CD4-positive, alpha-beta T cell (primary cell): Measurements from ENCODE around the gene ARHGEF28. TPM values are rescaled to one million over a fixed set of nuclear protein-coding genes. Genes with fewer than 3 reads are reported as not detected.

Experiments
- ATAC-seq: fragments of 200-7000 bp; cut with Tn5 transposase; one replicate; pipeline ENCODE4 v1.10.0; 2022; ENCODE audit warnings: mild to moderate bottlenecking; ENCODE audit not compliant: poor library complexity
- CTCF ChIA-PET: fragments of 350-600 bp; sonication (Branson Sonifier 250); formaldehyde crosslinking; loops from one replicate; lab custom pipeline; 2021; ENCODE audit warnings: antibody characterized with exemption, inconsistent platforms; lab: Charles Lee
- POLR2A ChIA-PET: fragments of 350-600 bp; sonication (Branson Sonifier 250); formaldehyde crosslinking; loops from one replicate; lab custom pipeline; 2021; ENCODE audit warnings: antibody characterized with exemption, inconsistent platforms; lab: Charles Lee
- DNase-seq, 14 experiments: peaks; one replicate each; pipeline ENCODE4 v3.0.0-alpha.2; 2013 to 2020; ENCODE audit warnings: mixed read lengths in 2 of 14
- H3K27ac ChIP-seq, 2 donors: one replicate each; pipeline versions ENCODE4 v1.5.1 to v1.7.0; 2013; ENCODE audit warnings: low read length in 2 of 2, low read depth in 1 of 2, mild to moderate bottlenecking in 1 of 2
- H3K27me3 ChIP-seq, 2 experiments: 1 replicate in 1 of 2; 2 replicates in 1 of 2; pipeline versions ENCODE4 v1.6.1 to v1.7.0; 2013; ENCODE audit warnings: low read length in 2 of 2, control low read depth in 1 of 2, mild to moderate bottlenecking in 1 of 2, moderate library complexity in 1 of 2; ENCODE audit not compliant: insufficient read depth in 2 of 2, control insufficient read depth in 1 of 2
- H3K36me3 ChIP-seq: one replicate; pipeline ENCODE4 v1.6.1; 2013; ENCODE audit warnings: low read length, control low read depth; ENCODE audit not compliant: insufficient read depth
- H3K4me1 ChIP-seq: one replicate; pipeline ENCODE4 v1.6.1; 2013; ENCODE audit warnings: low read length, control low read depth; ENCODE audit not compliant: insufficient read depth
- H3K4me3 ChIP-seq: one replicate; pipeline ENCODE4 v1.5.1; 2013; ENCODE audit warnings: mild to moderate bottlenecking, low read length, moderate library complexity
- H3K9me3 ChIP-seq, 2 experiments: 1 replicate in 1 of 2; 2 replicates in 1 of 2; pipeline versions ENCODE4 v1.6.1 to v1.7.0; 2013; ENCODE audit warnings: low read length in 2 of 2, mild to moderate bottlenecking in 2 of 2, control low read depth in 1 of 2, moderate library complexity in 1 of 2; ENCODE audit not compliant: control insufficient read depth in 1 of 2, insufficient read depth in 1 of 2
- H3K27ac Mint-ChIP-seq: one replicate; pipeline ENCODE4 v1.8.0; 2020; ENCODE audit warnings: mixed read lengths
- H3K27me3 Mint-ChIP-seq: one replicate; pipeline ENCODE4 v1.8.0; 2021; ENCODE audit warnings: mixed read lengths
- H3K36me3 Mint-ChIP-seq: one replicate; pipeline ENCODE4 v1.8.0; 2021; ENCODE audit warnings: low read depth, mixed read lengths
- H3K4me1 Mint-ChIP-seq: one replicate; pipeline ENCODE4 v1.8.0; 2021; ENCODE audit warnings: low read depth, mixed read lengths
- H3K4me3 Mint-ChIP-seq: one replicate; pipeline ENCODE4 v1.8.0; 2020; ENCODE audit warnings: mild to moderate bottlenecking, mixed read lengths
- H3K9me3 Mint-ChIP-seq: one replicate; pipeline ENCODE4 v1.8.0; 2020; ENCODE audit warnings: mixed read lengths
- CTCF ChIP-seq: fragments of 200-600 bp; IDR thresholded peaks from one replicate; pipeline ENCODE4 v1.8.0; 2022; ENCODE audit warnings: antibody characterized with exemption, mild to moderate bottlenecking
- intact Hi-C, 2 experiments: fragments of 100-400 bp; cut with DNase I in 1 of 2; cut with micrococcal nuclease in 1 of 2; formaldehyde crosslinking; loops; one replicate each; pipeline versions ENCODE4 v1.15.1 to v1.9.0; 2023 to 2025; cut with DNase I, micrococcal nuclease
- total RNA-seq, 174 experiments: library from RNA in 2 of 174; stranded (reverse) in 2 of 174; gene quantifications; one replicate each; pipeline ENCODE4 v1.2.3 and lab custom pipeline; 2021 to 2026

The ARHGEF28 gene
- total RNA-seq, 2 experiments from 2014 or later = not detected

- Histone ChIP-seq H3K4me3 (no peak overlapping the region), H3K27ac (no peak overlapping the region), H3K27me3 (no peaks in the 10 kb centered on the region), H3K9me3 (peaks cover 0 to 8% of the 10 kb centered on the region in 2 experiments), H3K36me3 (no peaks in the 10 kb centered on the region), H3K4me1 (no peaks in the 10 kb centered on the region)
- ChIA-PET POLR2A (no interaction called here), CTCF (no interaction called here)
- DNase-seq = no peak
- no peak overlapping the region for H3K27ac Mint-ChIP-seq
- TF ChIP-seq CTCF = no peak
- intact Hi-C loops = no loop called here
- peaks cover 7% of the 10 kb centered on the region for H3K9me3 Mint-ChIP-seq
- no peaks in the 10 kb centered on the region for H3K36me3 Mint-ChIP-seq
- no peak for ATAC-seq
- no peak overlapping the region for H3K4me3 Mint-ChIP-seq
- no peaks in the 10 kb centered on the region for H3K4me1 Mint-ChIP-seq
- peaks cover 6% of the 10 kb centered on the region for H3K27me3 Mint-ChIP-seq
These were observed 138.6 kb downstream of the ARHGEF28 start for GRCh38 chr5:73764586-73764985.

GRCh38 chr5:73764996-73765395 is 139.0 kb downstream of the ARHGEF28 start:
- Mint-ChIP-seq H3K9me3 (peaks cover 8% of the 10 kb centered on the region), H3K27ac (no peak overlapping the region), H3K27me3 (peaks cover 6% of the 10 kb centered on the region), H3K36me3 (no peaks in the 10 kb centered on the region), H3K4me3 (no peak overlapping the region), H3K4me1 (no peaks in the 10 kb centered on the region)
- intact Hi-C loops = no loop called here
- Histone ChIP-seq H3K27me3 (no peaks in the 10 kb centered on the region), H3K4me1 (no peaks in the 10 kb centered on the region), H3K36me3 (no peaks in the 10 kb centered on the region), H3K4me3 (no peak overlapping the region), H3K9me3 (peaks cover 0 to 8% of the 10 kb centered on the region in 2 experiments), H3K27ac (no peak overlapping the region)
- ChIA-PET POLR2A (no interaction called here), CTCF (no interaction called here)
- no peak for DNase-seq
- ATAC-seq = no peak
- no peak for TF ChIP-seq CTCF

- peaks cover 0 to 8% of the 10 kb centered on the region in 2 experiments for H3K9me3 ChIP-seq
- no peak overlapping the region for H3K4me3 Mint-ChIP-seq
- peaks cover 0 to 2% of the 10 kb centered on the region in 2 experiments for H3K27me3 ChIP-seq
- intact Hi-C loops = no loop called here
- DNase-seq (no peak), ATAC-seq (no peak)
- no peaks in the 10 kb centered on the region for H3K4me1 ChIP-seq
- H3K4me1 Mint-ChIP-seq = no peaks in the 10 kb centered on the region
- CTCF ChIA-PET = no interaction called here
- H3K9me3 Mint-ChIP-seq = peaks cover 10% of the 10 kb centered on the region
- H3K27ac ChIP-seq = no peak overlapping the region
- H3K36me3 Mint-ChIP-seq = no peaks in the 10 kb centered on the region
- H3K36me3 ChIP-seq = no peaks in the 10 kb centered on the region
- H3K27me3 Mint-ChIP-seq = peaks cover 7% of the 10 kb centered on the region
- POLR2A ChIA-PET = no interaction called here
- no peak overlapping the region for H3K27ac Mint-ChIP-seq
- H3K4me3 ChIP-seq = no peak overlapping the region
- TF ChIP-seq CTCF = no peak
These were observed 140.9 kb downstream of the ARHGEF28 start for GRCh38 chr5:73766902-73767301.
